Pancreas (tissue), 10 donors: ENCODE measurements around the gene GUSB. TPM values are rescaled to one million over a fixed set of nuclear protein-coding genes. Genes with fewer than 3 reads are reported as not detected.
"Not testable (repeated sequence)": the region's sequence is repeated elsewhere in the genome, so short reads cannot be mapped to it uniquely, and the experiment has no call there.

ENCODE experiments used
- ATAC-seq, 4 donors: fragments of 200-7000 bp; cut with Tn5 transposase; one replicate each; pipeline versions ENCODE4 v1.8.0 to v1.9.1; 2020; ENCODE audit warnings: mild to moderate bottlenecking in 4 of 4, moderate library complexity in 4 of 4
- DNase-seq, 6 donors: peaks; one replicate each; pipeline ENCODE4 v3.0.0-alpha.2; 2020
- FAIRE-seq: peaks from 2 replicates; lab custom pipeline; 2012; peaks lifted over from hg19 to GRCh38; lab: Jason Lieb, UNC
- H3K27ac ChIP-seq, 4 donors: fragments of 200-600 bp; sonication (generic); 1 replicate in 3 of 4; 2 replicates in 1 of 4; pipeline versions ENCODE4 v1.5.0 to v1.8.0; 2020
- H3K27me3 ChIP-seq, 4 donors: fragments of 200-600 bp; one replicate each; pipeline ENCODE4 v1.8.0; 2021
- H3K36me3 ChIP-seq, 3 donors: fragments of 200-600 bp; sonication (generic) in 1 of 3; one replicate each; pipeline versions ENCODE4 v1.5.0 to v1.8.0; 2020 to 2021
- H3K4me1 ChIP-seq, 3 donors: fragments of 200-600 bp; one replicate each; pipeline ENCODE4 v1.8.0; 2021
- H3K4me3 ChIP-seq, 4 donors: fragments of 200-600 bp; sonication (generic) in 2 of 4; one replicate each; pipeline versions ENCODE4 v1.5.0 to v1.8.0; 2020 to 2021
- H3K9me3 ChIP-seq, 4 donors: fragments of 200-600 bp; one replicate each; pipeline ENCODE4 v1.8.0; 2021
- WGBS, 2 donors: extraction: QIAGEN DNeasy Blood & Tissue Kit; methylation state at CpG; one replicate each; pipeline ENCODE4 v1.1.7; 2013; 5-methylcytosine and 5-hydroxymethylcytosine counted together
- intact Hi-C, 3 donors: fragments of 100-400 bp; cut with DNase I; formaldehyde crosslinking; loops; one replicate each; pipeline versions ENCODE4 v1.11.1 to v1.14.2; 2022
- polyA plus RNA-seq, 2 donors: library from polyadenylated mRNA; stranded (reverse); fragments of 200-250 nt; gene quantifications; one replicate each; pipeline ENCODE4 v1.2.3, GENCODE V29; 2013
- total RNA-seq, 6 donors: library from RNA; stranded (reverse); fragmentation: NEBNext Ultra II Directional in 4 of 6; extraction: Animal tissue kit (Norgen Biotek cat#: 25700) in 4 of 6; gene quantifications; one replicate each; pipeline versions ENCODE4 v1.2.1 to v1.2.4, GENCODE V29; 2021 to 2023
- TF ChIP-seq, protein P1 (sequence below), 4 donors: fragments of 200-600 bp; sonication (generic) in 3 of 4; IDR thresholded peaks; one replicate each; pipeline versions ENCODE4 v1.5.0 to v1.8.0; 2021; ENCODE audit warnings: antibody characterized with exemption in 4 of 4
- donor health status: healthy with polysubstance abuse.
- donor health status: DM: no; HTN: no; CAD: no; lungs with moderate emphysema.
- donor health status: DM: no; HTN: no; CAD: no.
- donor health status: control.
- donor health status: control.
- donor health status: Bipolar disorder and iron deficiency.
- donor health status: DM: yes; HTN: yes; CAD: no.
- donor health status: DM: no; HTN: no; CAD: no.
- donor health status: DM: no; HTN: no; CAD: no.
- donor health status: DM: yes; HTN: yes; CAD: no.

The GUSB gene
- total and polyA plus RNA-seq, 8 donors: 21.5 to 69.8 (median 28.8) TPM

DNA sequence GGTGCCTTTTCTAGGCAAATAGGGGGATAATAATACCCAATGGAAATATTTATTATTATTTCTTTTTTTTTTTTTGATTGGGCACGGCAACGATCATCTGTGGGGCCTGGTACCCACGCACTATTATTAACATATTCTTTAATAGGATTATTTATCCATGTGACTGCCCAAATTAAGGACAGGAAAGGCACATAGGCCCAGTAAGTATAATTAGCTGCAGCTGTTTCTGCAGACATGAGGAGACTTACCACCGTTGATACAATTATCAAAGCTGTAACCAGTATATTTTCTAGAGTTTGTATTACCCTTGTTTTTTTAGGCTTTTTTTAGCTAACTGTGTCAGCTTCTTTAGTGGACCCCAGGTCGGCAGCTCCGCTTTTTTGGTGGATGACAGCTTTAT, 25.2 kb upstream of the GUSB start:
- intact Hi-C loops: no loop called here
- no peaks in the 10 kb centered on the region for H3K36me3 ChIP-seq
- DNase-seq (no peak), FAIRE-seq (no peak), ATAC-seq (no peak)
- 88 to 94% methylated on average over 6 of the region's 6 CpGs for whole genome bisulfite sequencing, 2 donors
- TF ChIP-seq, protein P1, sequence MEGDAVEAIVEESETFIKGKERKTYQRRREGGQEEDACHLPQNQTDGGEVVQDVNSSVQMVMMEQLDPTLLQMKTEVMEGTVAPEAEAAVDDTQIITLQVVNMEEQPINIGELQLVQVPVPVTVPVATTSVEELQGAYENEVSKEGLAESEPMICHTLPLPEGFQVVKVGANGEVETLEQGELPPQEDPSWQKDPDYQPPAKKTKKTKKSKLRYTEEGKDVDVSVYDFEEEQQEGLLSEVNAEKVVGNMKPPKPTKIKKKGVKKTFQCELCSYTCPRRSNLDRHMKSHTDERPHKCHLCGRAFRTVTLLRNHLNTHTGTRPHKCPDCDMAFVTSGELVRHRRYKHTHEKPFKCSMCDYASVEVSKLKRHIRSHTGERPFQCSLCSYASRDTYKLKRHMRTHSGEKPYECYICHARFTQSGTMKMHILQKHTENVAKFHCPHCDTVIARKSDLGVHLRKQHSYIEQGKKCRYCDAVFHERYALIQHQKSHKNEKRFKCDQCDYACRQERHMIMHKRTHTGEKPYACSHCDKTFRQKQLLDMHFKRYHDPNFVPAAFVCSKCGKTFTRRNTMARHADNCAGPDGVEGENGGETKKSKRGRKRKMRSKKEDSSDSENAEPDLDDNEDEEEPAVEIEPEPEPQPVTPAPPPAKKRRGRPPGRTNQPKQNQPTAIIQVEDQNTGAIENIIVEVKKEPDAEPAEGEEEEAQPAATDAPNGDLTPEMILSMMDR (IDR thresholded peaks at IDR 0.05): no peak
- no peaks in the 10 kb centered on the region for H3K4me1 ChIP-seq
- H3K27me3 ChIP-seq: no peaks in the 10 kb centered on the region
- no peak overlapping the region for H3K4me3 ChIP-seq
- no peaks in the 10 kb centered on the region for H3K9me3 ChIP-seq
- no peak overlapping the region for H3K27ac ChIP-seq

DNA sequence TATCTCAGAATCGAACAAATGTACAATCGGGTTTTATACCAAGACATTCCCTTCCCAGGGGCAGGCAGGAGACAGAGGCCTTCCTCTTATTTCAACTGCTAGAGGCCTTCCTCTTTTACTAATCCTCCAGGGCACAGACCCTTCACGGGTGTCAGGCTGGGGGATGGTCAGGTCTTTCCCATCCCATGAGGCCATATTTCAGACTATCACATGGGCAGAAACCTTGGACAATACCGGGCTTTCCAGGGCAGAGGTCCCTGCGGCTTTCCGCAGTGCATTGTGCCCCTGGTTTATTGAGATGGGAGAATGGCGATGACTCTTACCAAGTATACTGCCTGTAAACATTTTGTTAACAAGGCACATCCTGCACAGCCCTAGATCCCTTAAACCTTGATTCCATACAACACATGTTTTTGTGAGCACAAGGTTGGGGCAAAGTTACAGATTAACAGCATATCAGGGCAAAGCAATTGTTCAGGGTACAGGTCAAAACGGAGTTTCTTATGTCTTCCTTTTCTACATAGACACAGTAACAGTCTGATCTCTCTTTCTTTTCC, 23.2 kb upstream of the GUSB start:
- FAIRE-seq: not testable (repeated sequence)

DNA sequence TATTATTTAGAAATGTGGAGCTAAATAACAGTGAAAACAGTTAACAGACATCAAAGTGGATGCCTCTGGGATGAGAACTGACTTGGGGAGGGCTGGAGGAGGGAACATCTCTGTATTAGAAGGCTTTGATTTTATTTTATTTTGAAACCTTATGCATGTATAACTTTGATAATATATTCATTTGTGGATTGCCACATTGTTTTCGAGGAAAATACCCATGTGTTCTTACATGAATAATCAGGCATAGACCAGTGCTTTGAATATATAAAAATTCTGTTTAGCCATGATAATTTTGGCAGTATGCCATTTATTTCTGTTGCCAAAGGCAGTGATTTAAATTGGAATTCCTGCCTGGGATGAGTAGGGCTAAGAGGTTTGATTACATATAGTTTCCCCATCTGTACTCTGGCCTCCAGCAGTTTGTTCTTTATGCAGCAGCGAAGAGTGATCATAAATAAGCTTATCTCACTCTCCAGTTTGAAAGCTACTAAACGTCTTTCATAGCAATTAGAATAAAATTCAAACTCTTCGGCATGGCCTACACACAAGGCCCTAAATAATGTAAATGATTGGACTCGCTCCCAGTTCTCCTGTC, 18.9 kb upstream of the GUSB start:
- H3K27me3 ChIP-seq, H3K4me1 ChIP-seq, intact Hi-C loops, H3K9me3 ChIP-seq, H3K27ac ChIP-seq, H3K4me3 ChIP-seq, ATAC-seq, H3K36me3 ChIP-seq, FAIRE-seq, DNase-seq: not testable (repeated sequence)
- WGBS, 2 donors: 72 to 79% methylated on average over 1 of the region's 5 CpGs

More for the DNA sequence above, 23.2 kb upstream of the GUSB start:
- DNase-seq, H3K36me3 ChIP-seq, H3K4me3 ChIP-seq, ATAC-seq, H3K9me3 ChIP-seq, H3K27me3 ChIP-seq, intact Hi-C loops, H3K4me1 ChIP-seq, H3K27ac ChIP-seq: not testable (repeated sequence)
- WGBS, 2 donors: 80 to 85% methylated on average over 8 of the region's 8 CpGs

DNA sequence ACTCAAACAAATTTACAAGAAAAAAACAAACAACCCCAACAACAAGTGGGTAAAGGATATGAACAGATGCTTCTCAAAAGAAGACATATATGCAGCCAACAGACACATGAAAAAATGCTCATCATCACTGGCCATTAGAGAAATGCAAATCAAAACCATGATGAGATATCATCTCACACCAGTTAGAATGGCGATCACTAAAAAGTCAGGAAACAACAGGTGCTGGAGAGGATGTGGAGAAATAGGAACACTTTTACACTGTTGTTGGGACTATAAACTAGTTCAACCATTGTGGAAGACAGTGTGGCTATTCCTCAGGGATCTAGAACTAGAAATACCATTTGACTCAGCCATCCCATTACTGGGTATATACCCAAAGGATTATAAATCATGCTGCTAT, 13.0 kb upstream of the GUSB start:
- not testable (repeated sequence) for ATAC-seq, FAIRE-seq
- WGBS, 2 donors: 0 to 100% methylated on average over 1 of the region's 1 CpG

DNA sequence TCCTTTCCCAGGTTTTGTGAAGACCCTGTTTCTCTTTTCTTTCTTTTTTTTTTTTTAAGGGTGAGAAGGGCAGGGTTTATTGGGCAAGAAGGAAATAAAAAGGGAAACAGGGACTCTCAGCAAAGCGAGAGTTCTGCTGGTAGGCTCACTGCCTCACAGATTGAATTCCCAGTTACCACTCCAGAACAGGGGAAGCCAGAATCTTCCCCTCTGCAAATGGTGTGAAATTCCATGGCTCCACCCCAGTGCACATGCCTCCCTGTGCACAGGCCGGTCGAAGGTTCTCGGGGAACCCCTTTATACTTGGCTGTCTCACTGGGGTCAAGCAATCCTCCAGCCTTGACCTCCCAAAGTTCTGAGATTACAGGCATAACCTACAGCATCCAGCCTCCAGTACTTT, 10.5 kb upstream of the GUSB start:
- ATAC-seq: no peak
- Histone ChIP-seq H3K27ac (no peak overlapping the region), H3K4me3 (no peak overlapping the region), H3K36me3 (no peaks in the 10 kb centered on the region), H3K4me1 (no peaks in the 10 kb centered on the region), H3K9me3 (no peaks in the 10 kb centered on the region), H3K27me3 (no peaks in the 10 kb centered on the region)
- no peak for FAIRE-seq
- no peak for DNase-seq
- intact Hi-C loops: no loop called here
- 87 to 97% methylated on average over 4 of the region's 4 CpGs for WGBS, 2 donors
- TF ChIP-seq, protein P1 (IDR thresholded peaks at IDR 0.05): no peak

More for the DNA sequence above, 13.0 kb upstream of the GUSB start:
- H3K9me3 ChIP-seq, DNase-seq, H3K4me3 ChIP-seq, H3K27ac ChIP-seq, H3K4me1 ChIP-seq, H3K36me3 ChIP-seq, intact Hi-C loops, H3K27me3 ChIP-seq: not testable (repeated sequence)

DNA sequence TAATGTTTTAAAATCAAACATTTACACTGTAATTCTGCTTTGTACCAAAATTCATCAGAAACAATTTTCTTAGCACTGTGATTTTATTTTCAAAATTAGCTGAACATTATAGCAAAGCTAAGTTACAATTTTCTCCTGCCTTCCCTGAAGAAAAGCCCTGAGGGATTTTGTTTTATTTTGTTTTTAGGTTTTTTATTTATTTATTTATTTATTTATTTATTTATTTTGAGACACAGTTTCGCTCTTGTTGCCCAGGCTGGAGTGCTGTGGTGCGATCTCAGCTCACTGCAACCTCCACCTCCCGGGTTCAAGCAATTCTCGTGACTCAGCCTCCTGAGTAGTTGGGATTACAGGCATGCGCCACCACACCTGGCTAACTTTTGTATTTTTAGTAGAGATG, 9.8 kb upstream of the GUSB start:
- 97 to 99% methylated on average over 5 of the region's 5 CpGs for WGBS, 2 donors
- H3K4me3 ChIP-seq, ATAC-seq, FAIRE-seq, H3K9me3 ChIP-seq, H3K4me1 ChIP-seq, H3K27ac ChIP-seq, H3K36me3 ChIP-seq, intact Hi-C loops, DNase-seq, H3K27me3 ChIP-seq: not testable (repeated sequence)

DNA sequence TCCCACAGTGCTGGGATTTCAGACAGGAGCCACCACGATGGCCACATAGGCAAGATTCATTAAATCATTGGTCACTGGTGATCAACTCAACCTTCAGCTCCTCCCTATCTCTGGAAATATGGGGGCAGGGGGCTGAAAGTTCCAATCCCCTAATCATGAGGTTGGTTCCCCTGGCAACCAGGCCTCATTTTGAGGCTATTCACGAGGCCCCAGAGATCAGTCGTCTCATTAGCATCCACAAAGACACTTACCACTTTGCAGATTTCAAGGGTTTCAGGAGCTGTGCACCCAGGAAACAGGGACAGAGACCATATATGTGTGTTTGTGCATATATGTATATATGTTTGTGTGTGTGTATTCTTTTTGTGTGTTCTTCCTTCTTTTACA, 7.7 kb upstream of the GUSB start:
- 70 to 88% methylated on average over 3 of the region's 3 CpGs for WGBS, 2 donors
- Histone ChIP-seq H3K4me1 (no peaks in the 10 kb centered on the region), H3K27ac (no peak overlapping the region), H3K4me3 (no peak overlapping the region), H3K27me3 (no peaks in the 10 kb centered on the region), H3K36me3 (no peaks in the 10 kb centered on the region), H3K9me3 (no peaks in the 10 kb centered on the region)
- intact Hi-C loops: no loop called here
- no peak for DNase-seq
- no peak for ATAC-seq
- FAIRE-seq: no peak
- TF ChIP-seq, protein P1 (IDR thresholded peaks at IDR 0.05): no peak

DNA sequence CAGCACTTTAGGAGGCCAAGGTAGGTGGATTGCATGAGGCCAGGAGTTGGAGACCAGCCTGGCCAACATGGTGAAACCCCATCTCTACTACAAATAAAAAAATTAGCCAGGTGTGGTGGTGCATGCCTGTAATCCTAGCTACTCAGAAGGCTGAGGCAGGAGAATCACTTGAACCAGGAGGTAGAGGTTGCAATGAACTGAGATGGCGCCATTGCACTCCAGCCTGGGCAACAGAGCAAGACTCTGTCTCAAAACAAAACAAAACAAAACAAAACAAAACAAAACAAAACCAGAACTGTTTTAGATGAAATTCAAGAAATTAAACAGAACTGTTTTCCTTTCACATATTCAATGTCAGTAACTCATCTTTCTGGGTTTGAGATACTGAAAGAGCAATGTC, 6.5 kb upstream of the GUSB start:
- intact Hi-C loops, H3K9me3 ChIP-seq, H3K4me1 ChIP-seq, H3K4me3 ChIP-seq, H3K36me3 ChIP-seq, FAIRE-seq, H3K27ac ChIP-seq, ATAC-seq, DNase-seq, H3K27me3 ChIP-seq: not testable (repeated sequence)
- 93% methylated on average over 1 of the region's 1 CpG for WGBS, 2 donors
